Small intestine (tissue), 7 donors: ENCODE data around the gene SBNO1. TPM values are rescaled to one million over a fixed set of nuclear protein-coding genes. Genes with fewer than 3 reads are reported as not detected.

Experiments used
- DNase-seq, 2 donors: peaks; one replicate each; pipeline versions ENCODE4 v3.0.0 to v3.0.0-alpha.2; 2013
- FAIRE-seq: peaks from 2 replicates; lab custom pipeline; 2012; peaks lifted over from hg19 to GRCh38; lab: Jason Lieb, UNC
- H3K27ac ChIP-seq, 3 donors: one replicate each; pipeline ENCODE4 v1.5.1; 2013; ENCODE audit warnings: low read length in 2 of 3, mild to moderate bottlenecking in 2 of 3, control low read depth in 1 of 3, inconsistent platforms in 1 of 3, low read depth in 1 of 3, moderate library complexity in 1 of 3
- H3K27me3 ChIP-seq, 3 donors: one replicate each; pipeline ENCODE4 v1.6.1; 2013; ENCODE audit warnings: low read length in 3 of 3, inconsistent platforms in 1 of 3; ENCODE audit not compliant: control insufficient read depth in 3 of 3, insufficient read depth in 3 of 3
- H3K36me3 ChIP-seq, 3 donors: one replicate each; pipeline ENCODE4 v1.6.1; 2013; ENCODE audit warnings: low read length in 3 of 3, inconsistent platforms in 1 of 3, low read depth in 1 of 3, mild to moderate bottlenecking in 1 of 3, moderate library complexity in 1 of 3; ENCODE audit not compliant: control insufficient read depth in 3 of 3, insufficient read depth in 2 of 3
- H3K4me1 ChIP-seq, 3 donors: one replicate each; pipeline ENCODE4 v1.6.1; 2013; ENCODE audit warnings: low read length in 2 of 3, inconsistent platforms in 1 of 3, low read depth in 1 of 3, mild to moderate bottlenecking in 1 of 3, moderate library complexity in 1 of 3; ENCODE audit not compliant: control insufficient read depth in 3 of 3, insufficient read depth in 2 of 3
- H3K4me3 ChIP-seq, 3 donors: one replicate each; pipeline ENCODE4 v1.5.1; 2013; ENCODE audit warnings: low read length in 3 of 3, control low read depth in 1 of 3, inconsistent platforms in 1 of 3, low read depth in 1 of 3, mild to moderate bottlenecking in 1 of 3, moderate library complexity in 1 of 3
- H3K9me3 ChIP-seq, 2 donors: one replicate each; pipeline ENCODE4 v1.6.1; 2013; ENCODE audit warnings: low read depth in 1 of 2, low read length in 1 of 2; ENCODE audit not compliant: control insufficient read depth in 2 of 2, insufficient read depth in 1 of 2
- WGBS, 3 donors: extraction: QIAGEN DNeasy Blood & Tissue Kit; methylation state at CpG; one replicate each; pipeline ENCODE4 v1.1.7; 2013; 5-methylcytosine and 5-hydroxymethylcytosine counted together
- polyA plus RNA-seq, 4 donors: library from polyadenylated mRNA; stranded (reverse) in 3 of 4; unstranded in 1 of 4; fragments of 200-250 nt in 3 of 4; fragments of 120-200 nt in 1 of 4; gene quantifications; one replicate each; pipeline versions ENCODE4 v1.2.1 to v1.2.3, GENCODE V29; 2013
- donor health status: healthy with polysubstance abuse.
- donor health status: control.
- donor health status: control.
- donor health status: Bipolar disorder and iron deficiency.
- donor health status: healthy.

SBNO1 gene
- polyA plus RNA-seq, 4 donors = 5.1 to 19.9 (median 6.5) TPM

DNA sequence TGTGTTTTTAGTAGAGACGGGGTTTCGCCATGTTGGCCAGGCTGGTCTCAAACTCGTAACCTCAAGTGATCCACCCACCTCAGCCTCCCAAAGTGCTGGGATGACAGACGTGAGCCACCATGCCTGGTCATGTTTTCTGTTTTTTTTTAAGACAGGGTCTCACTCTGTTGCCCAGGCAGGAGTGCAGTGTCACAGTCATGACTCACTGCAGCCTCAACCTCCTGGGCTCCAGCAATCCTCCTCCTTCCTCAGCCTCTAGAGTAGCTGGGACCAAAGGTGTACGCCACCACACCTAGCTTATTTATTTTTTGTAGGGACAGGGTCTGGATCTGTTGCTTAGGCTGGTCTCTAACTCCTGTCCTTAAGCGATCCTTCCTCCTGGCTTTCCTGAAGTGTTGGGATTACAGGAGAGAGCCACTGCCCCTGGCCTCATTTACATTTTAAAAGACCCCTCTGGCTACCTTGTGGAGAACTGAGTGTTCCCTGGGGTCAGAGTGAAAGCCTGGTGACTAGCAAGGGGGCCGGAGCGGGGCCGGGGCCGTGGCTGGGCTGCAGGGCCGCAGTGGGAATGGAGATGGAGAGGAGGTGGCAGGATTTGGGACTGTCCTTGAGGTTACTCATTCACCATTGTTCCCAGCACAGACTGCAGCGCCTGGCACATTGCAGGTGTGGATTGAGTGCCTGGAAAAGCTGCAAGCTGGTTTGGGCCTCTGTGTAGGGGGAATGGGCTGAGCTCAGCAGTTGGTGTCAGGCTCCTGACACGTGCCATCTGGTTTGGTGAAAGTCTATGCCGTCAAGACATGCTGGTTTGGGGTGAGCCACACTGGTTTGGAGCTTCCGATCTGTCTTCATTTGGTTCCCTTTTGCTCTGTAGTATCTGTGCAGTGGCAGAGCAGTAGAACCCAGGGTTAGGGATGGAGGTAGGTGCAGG is 37.4 kb upstream of the SBNO1 start:
- WGBS, 3 donors = 86 to 93% (median 88%) methylated on average over 15 of the region's 15 CpGs
- Histone ChIP-seq H3K4me3 (no peak overlapping the region), H3K9me3 (no peaks in the 10 kb centered on the region), H3K36me3 (peaks cover 22 to 85% (median 23%) of the 10 kb centered on the region in 3 donors), H3K27ac (no peak overlapping the region), H3K4me1 (no peaks in the 10 kb centered on the region), H3K27me3 (no peaks in the 10 kb centered on the region)
- DNase-seq (no peak), FAIRE-seq (no peak)

DNA sequence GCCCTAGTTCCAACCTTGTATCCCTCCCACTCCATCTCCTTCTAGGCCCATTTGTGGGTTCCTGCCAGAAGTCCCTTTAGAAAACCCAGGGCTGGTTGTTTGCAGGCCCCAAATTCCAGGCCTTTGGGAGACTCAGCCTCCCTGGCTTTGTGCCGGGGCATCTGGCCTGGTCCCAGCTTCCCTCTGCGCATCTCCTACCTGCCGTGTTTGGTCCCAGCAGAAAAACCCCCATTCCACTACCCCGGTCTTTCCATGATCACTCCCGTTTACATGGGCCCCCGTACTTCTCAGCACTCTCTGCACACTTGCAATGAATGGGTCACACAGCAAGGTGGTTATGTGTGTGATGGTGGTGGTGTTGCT is 34.6 kb upstream of the SBNO1 start:
- Histone ChIP-seq H3K36me3 (peaks cover 19 to 85% (median 22%) of the 10 kb centered on the region in 3 donors), H3K27me3 (no peaks in the 10 kb centered on the region), H3K9me3 (no peaks in the 10 kb centered on the region), H3K4me1 (no peaks in the 10 kb centered on the region), H3K4me3 (no peak overlapping the region), H3K27ac (peak overlapping the region in 1 of 3 donors; percentile 18)
- WGBS, 3 donors = 84 to 91% (median 85%) methylated on average over 6 of the region's 6 CpGs
- no peak for DNase-seq
- FAIRE-seq = no peak

DNA sequence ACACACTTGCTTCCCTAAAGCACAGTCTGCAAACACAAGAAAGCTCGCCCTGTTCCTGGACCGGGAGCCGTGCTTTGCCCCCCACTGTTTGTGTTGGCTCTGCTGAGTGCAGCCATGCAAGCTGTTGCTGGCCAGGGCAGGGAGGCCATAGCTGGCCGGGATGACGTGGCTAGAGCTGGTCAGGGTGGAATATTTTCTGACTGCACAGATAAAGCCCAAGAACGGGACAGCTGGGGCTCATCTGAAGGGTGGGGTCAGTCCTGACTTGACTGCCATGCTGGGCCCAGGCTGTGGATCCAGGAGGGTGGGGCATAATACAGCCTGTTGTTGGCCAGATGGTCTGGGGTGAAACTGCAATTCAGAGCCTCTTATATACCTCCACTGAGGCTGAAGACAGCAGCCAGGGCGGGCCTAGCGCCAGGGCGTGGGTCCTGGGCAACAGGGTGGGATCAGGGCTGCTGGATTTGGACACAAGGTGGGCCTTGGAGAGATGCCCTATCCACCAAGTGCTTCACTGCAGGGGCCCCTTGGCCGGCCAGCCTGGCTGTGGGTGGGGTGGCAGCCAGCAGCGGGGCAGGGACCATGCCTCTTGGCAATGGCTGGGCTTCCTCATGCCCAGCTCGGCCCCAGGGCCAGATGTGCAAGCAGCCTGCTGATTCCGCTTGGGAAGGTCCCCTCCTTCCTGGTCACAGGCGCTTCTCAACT is 34.1 kb upstream of the SBNO1 start:
- Histone ChIP-seq H3K36me3 (peaks cover 17 to 82% (median 18%) of the 10 kb centered on the region in 3 donors), H3K4me1 (no peaks in the 10 kb centered on the region), H3K9me3 (no peaks in the 10 kb centered on the region), H3K4me3 (no peak overlapping the region), H3K27me3 (no peaks in the 10 kb centered on the region), H3K27ac (peak overlapping the region in 1 of 3 donors; percentile 18)
- 73 to 84% (median 79%) methylated on average over 12 to 14 of the region's 14 CpGs for WGBS, 3 donors
- FAIRE-seq = no peak
- DNase-seq = peak; percentile 27 to 28

DNA sequence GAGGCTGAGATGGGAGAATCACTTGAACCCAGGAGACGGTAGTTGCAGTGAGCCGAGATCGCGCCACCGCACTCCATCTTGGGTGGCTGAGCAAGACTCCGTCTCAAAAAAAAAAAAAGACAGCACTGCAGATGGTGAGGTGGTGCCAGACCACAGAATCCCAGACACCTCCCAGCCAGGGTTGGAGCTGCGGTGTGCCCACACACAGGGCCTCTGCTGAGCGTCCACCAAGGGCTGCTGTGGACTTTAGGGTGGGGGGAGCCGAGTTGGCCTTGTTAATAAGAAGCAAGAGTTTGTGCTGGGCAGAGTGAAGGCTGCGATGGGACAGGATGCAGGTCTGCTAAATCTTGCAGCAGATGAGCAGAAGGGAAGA is 33.5 kb upstream of the SBNO1 start:
- no peak for DNase-seq
- no peaks in the 10 kb centered on the region for H3K27me3 ChIP-seq
- WGBS, 3 donors = 89 to 96% (median 92%) methylated on average over 10 of the region's 10 CpGs
- peak overlapping the region in 1 of 3 donors; percentile 18 for H3K27ac ChIP-seq
- H3K4me1 ChIP-seq = no peaks in the 10 kb centered on the region
- no peak for FAIRE-seq
- no peaks in the 10 kb centered on the region for H3K9me3 ChIP-seq
- peaks cover 12 to 81% (median 14%) of the 10 kb centered on the region in 3 donors for H3K36me3 ChIP-seq
- H3K4me3 ChIP-seq = no peak overlapping the region

DNA sequence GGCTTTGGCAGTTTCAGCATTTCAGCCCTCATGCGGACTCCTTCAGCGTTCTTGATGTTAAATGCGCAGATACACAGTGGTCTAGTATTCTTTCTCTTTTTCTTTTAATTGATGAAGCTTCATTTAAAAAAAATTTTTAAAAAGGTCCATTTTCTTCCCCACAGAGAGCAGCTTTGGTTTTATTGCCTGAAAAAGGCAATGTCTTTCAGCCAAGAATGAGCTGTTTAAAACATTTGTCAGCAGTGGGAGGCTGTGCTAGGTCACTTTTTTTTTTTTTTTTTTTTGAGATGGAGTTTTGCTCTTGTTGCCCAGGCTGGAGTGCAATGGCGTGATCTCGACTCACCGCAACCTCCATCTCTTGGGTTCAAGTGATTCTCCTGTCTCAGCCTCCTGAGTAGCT is 32.8 kb upstream of the SBNO1 start:
- Histone ChIP-seq H3K27me3 (no peaks in the 10 kb centered on the region), H3K36me3 (peaks cover 9 to 79% (median 12%) of the 10 kb centered on the region in 3 donors), H3K27ac (peak overlapping the region in 1 of 3 donors; percentile 22), H3K4me3 (no peak overlapping the region), H3K4me1 (no peaks in the 10 kb centered on the region), H3K9me3 (no peaks in the 10 kb centered on the region)
- no peak for DNase-seq
- FAIRE-seq = no peak
- 87 to 97% (median 91%) methylated on average over 6 of the region's 6 CpGs for WGBS, 3 donors

DNA sequence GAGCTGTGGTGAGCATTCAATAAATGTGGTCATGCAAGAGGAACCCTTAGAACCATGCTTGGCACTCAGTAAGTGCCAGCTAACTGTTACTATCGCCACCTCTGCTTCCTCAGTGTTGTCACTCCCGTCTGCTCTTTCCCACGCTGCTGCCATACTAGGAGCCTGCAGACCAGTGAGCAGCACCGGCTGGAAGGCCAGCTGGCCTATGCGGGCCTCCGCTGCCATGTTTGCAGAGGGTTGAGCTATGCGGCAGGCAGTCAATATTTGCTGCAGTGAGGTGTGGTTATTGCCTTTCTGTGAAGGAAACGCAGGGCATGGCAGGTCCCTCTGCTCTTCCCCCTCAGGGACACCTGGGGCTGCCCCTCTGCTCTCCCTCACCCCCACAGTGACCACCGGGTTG is 32.3 kb upstream of the SBNO1 start:
- no peak overlapping the region for H3K4me3 ChIP-seq
- 80 to 88% (median 83%) methylated on average over 9 of the region's 9 CpGs for WGBS, 3 donors
- H3K9me3 ChIP-seq = no peaks in the 10 kb centered on the region
- DNase-seq (peak; percentile 35 to 44), FAIRE-seq (no peak)
- H3K27me3 ChIP-seq = no peaks in the 10 kb centered on the region
- H3K36me3 ChIP-seq = peaks cover 9 to 79% (median 16%) of the 10 kb centered on the region in 3 donors
- peak overlapping the region in 1 of 3 donors; percentile 22 for H3K27ac ChIP-seq
- no peaks in the 10 kb centered on the region for H3K4me1 ChIP-seq

GRCh38 chr12:123396543-123396942 is 31.9 kb upstream of the SBNO1 start:
- peaks cover 10 to 79% (median 18%) of the 10 kb centered on the region in 3 donors for H3K36me3 ChIP-seq
- no peak for FAIRE-seq
- 93 to 97% (median 97%) methylated on average over 2 of the region's 2 CpGs for WGBS, 3 donors

GRCh38 chr12:123395236-123395635 is 30.6 kb upstream of the SBNO1 start:
- Histone ChIP-seq H3K9me3 (no peaks in the 10 kb centered on the region), H3K4me3 (no peak overlapping the region), H3K27ac (no peak overlapping the region), H3K36me3 (peaks cover 10 to 85% (median 18%) of the 10 kb centered on the region in 3 donors), H3K27me3 (no peaks in the 10 kb centered on the region), H3K4me1 (peaks cover 0 to 3% (median 0%) of the 10 kb centered on the region in 3 donors)
- DNase-seq (no peak), FAIRE-seq (no peak)
- 81 to 90% (median 88%) methylated on average over 5 of the region's 5 CpGs for WGBS, 3 donors

More at GRCh38 chr12:123396543-123396942, 31.9 kb upstream of the SBNO1 start:
- no peaks in the 10 kb centered on the region for H3K27me3 ChIP-seq
- no peaks in the 10 kb centered on the region for H3K4me1 ChIP-seq
- H3K4me3 ChIP-seq = no peak overlapping the region
- H3K9me3 ChIP-seq = no peaks in the 10 kb centered on the region
- H3K27ac ChIP-seq = peak overlapping the region in 1 of 3 donors; percentile 22
- no peak for DNase-seq
